ENCODE measurements around the gene AP3B2.
A peak's percentile ranks its signal among the peaks of the same experiment; 100 is the strongest.

The AP3B2 gene

GRCh38 chr15:82709421-82710207 lies at the start of gene AP3B2:
AP3B2 (minus strand) TSS chr15:82709875; CDS start chr15:82709706, 169 bp downstream.
- ATAC-seq, result peak; percentile 96
- TF ChIP-seq RARB (CRISPR knock-in tag; IDR thresholded peaks at IDR 0.05), result no peak
- TF ChIP-seq ESRRG (CRISPR knock-in tag; IDR thresholded peaks at IDR 0.05), result no peak
- no peak for TF ChIP-seq TSHZ2 (CRISPR knock-in tag; IDR thresholded peaks at IDR 0.05)
- no peak for TF ChIP-seq GLIS3 (CRISPR knock-in tag; IDR thresholded peaks at IDR 0.05)
- TF ChIP-seq OSR1 (CRISPR knock-in tag; IDR thresholded peaks at IDR 0.05), result no peak
- no peak for TF ChIP-seq SNAI2 (CRISPR knock-in tag; IDR thresholded peaks at IDR 0.05)
- no peak for TF ChIP-seq ZNF565 (CRISPR knock-in tag; conservative IDR thresholded peaks at IDR 0.05; ENCODE audit: low read depth)
- no peak for TF ChIP-seq TCF4 (CRISPR knock-in tag; IDR thresholded peaks at IDR 0.05; ENCODE audit: borderline replicate concordance)
- TF ChIP-seq ZFP3 (CRISPR knock-in tag; IDR thresholded peaks at IDR 0.05), result no peak
- TF ChIP-seq PPARA (CRISPR knock-in tag; IDR thresholded peaks at IDR 0.05; ENCODE audit: borderline replicate concordance), result no peak
- TF ChIP-seq CSRNP3 (CRISPR knock-in tag; IDR thresholded peaks at IDR 0.05), result no peak
- TF ChIP-seq ZFP30 (CRISPR knock-in tag; IDR thresholded peaks at IDR 0.05), result no peak
- no peak; the same call in 1 of the 2 replicates for TF ChIP-seq ZNF8 (CRISPR knock-in tag; IDR thresholded peaks at IDR 0.05)
- no peak for TF ChIP-seq BACH2 (CRISPR knock-in tag; IDR thresholded peaks at IDR 0.05; ENCODE audit: borderline replicate concordance)
- no peak for TF ChIP-seq ZNF70 (CRISPR knock-in tag; IDR thresholded peaks at IDR 0.05)
- no peak for TF ChIP-seq PATZ1 (CRISPR knock-in tag; IDR thresholded peaks at IDR 0.05; ENCODE audit: borderline replicate concordance)
- TF ChIP-seq ZC3H10 (CRISPR knock-in tag; IDR thresholded peaks at IDR 0.05), result no peak
- TF ChIP-seq TOX (CRISPR knock-in tag; IDR thresholded peaks at IDR 0.05; ENCODE audit: borderline replicate concordance), result no peak
- TF ChIP-seq ISL1 (CRISPR knock-in tag; IDR thresholded peaks at IDR 0.05), result no peak
- no peak for TF ChIP-seq CREB5 (CRISPR knock-in tag; IDR thresholded peaks at IDR 0.05; ENCODE audit: low read depth)

- ATAC-seq, result no peak
- no peak for TF ChIP-seq RARB (CRISPR knock-in tag; IDR thresholded peaks at IDR 0.05)
- TF ChIP-seq TOX (CRISPR knock-in tag; IDR thresholded peaks at IDR 0.05; ENCODE audit: borderline replicate concordance), result no peak
- no peak for TF ChIP-seq ZFP3 (CRISPR knock-in tag; IDR thresholded peaks at IDR 0.05)
- TF ChIP-seq TCF4 (CRISPR knock-in tag; IDR thresholded peaks at IDR 0.05; ENCODE audit: borderline replicate concordance), result no peak
- TF ChIP-seq CREB5 (CRISPR knock-in tag; IDR thresholded peaks at IDR 0.05; ENCODE audit: low read depth), result no peak
- no peak for TF ChIP-seq ZNF70 (CRISPR knock-in tag; IDR thresholded peaks at IDR 0.05)
- no peak for TF ChIP-seq SNAI2 (CRISPR knock-in tag; IDR thresholded peaks at IDR 0.05)
- no peak for TF ChIP-seq CSDC2 (CRISPR knock-in tag; IDR thresholded peaks at IDR 0.05)
- no peak for TF ChIP-seq GLIS3 (CRISPR knock-in tag; IDR thresholded peaks at IDR 0.05)
- no peak for TF ChIP-seq TSHZ2 (CRISPR knock-in tag; IDR thresholded peaks at IDR 0.05)
- TF ChIP-seq POU6F1 (CRISPR knock-in tag; IDR thresholded peaks at IDR 0.05; ENCODE audit: borderline replicate concordance, low read depth), result no peak
- TF ChIP-seq ARNTL (CRISPR knock-in tag; IDR thresholded peaks at IDR 0.05; ENCODE audit: borderline replicate concordance, low read depth), result no peak
- no peak for TF ChIP-seq ZNF8 (CRISPR knock-in tag; IDR thresholded peaks at IDR 0.05)
- TF ChIP-seq PPARA (CRISPR knock-in tag; IDR thresholded peaks at IDR 0.05; ENCODE audit: borderline replicate concordance), result no peak
- no peak for TF ChIP-seq ESRRG (CRISPR knock-in tag; IDR thresholded peaks at IDR 0.05)
Measured at GRCh38 chr15:82751308-82751707, 41.6 kb upstream of the AP3B2 start.

Measured in SK-N-SH treated with all-trans-retinoic acid at 6 μM for 48 hours (cell line).